Measurements from ENCODE around the gene PRRX2.

DNA sequence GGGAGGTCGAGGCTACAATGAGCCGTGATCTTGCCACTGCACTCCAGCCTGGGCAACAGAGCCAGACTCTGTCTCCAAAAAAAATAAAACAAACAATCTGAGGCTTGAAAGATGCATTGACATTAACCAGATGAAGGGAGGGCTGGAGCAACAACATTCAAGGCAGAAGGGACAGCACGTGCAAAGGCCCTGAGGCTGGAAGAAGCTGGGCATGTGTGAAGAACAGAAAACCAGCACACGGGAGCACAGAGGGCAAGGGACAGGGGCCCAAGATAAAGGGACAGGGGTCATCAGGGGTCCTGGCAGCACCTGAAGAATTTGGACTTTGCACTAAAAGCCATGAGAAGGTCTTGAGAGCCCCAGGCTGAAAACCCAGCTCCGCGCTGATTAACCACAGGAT is 84.1 kb downstream of the PRRX2 start:
- TF ChIP-seq TRIM24 (CRISPR knock-in tag; IDR thresholded peaks at IDR 0.05) = no peak
- TF ChIP-seq RFX5 (IDR thresholded peaks at IDR 0.05; ENCODE audit: low read depth, low read length) = no peak
- TF ChIP-seq RXRB (CRISPR knock-in tag; IDR thresholded peaks at IDR 0.05; ENCODE audit: borderline replicate concordance) = no peak

Data from HepG2 (cell line).